Retinal pigment epithelial cell (primary cell): ENCODE results near the gene MSANTD7.
A peak's percentile ranks its signal among the peaks of the same experiment; 100 is the strongest.

Experiments
- DNase-seq: peaks from one replicate; pipeline ENCODE4 v3.0.0-alpha.2; 2010; ENCODE audit warnings: low read depth
- H3K4me3 ChIP-seq: 2 replicates; pipeline ENCODE4 v1.5.1; 2011; ENCODE audit warnings: mild to moderate bottlenecking, low read length, control low read depth, moderate library complexity
- CTCF ChIP-seq: conservative IDR thresholded peaks from 2 replicates; pipeline ENCODE4 v1.5.1; 2011; ENCODE audit warnings: low read depth, low read length, control low read depth, inconsistent platforms

The MSANTD7 gene

GRCh38 chr10:14822879-14823755, 15.0 kb upstream of the MSANTD7 start:
- peak; percentile 80 for TF ChIP-seq CTCF
- no peak overlapping the region for H3K4me3 ChIP-seq
- DNase-seq: no peak

GRCh38 chr10:14823966-14824365, 14.1 kb upstream of the MSANTD7 start:
- H3K4me3 ChIP-seq: no peak overlapping the region
- no peak for DNase-seq
- TF ChIP-seq CTCF: no peak

- no peak for TF ChIP-seq CTCF
- DNase-seq: no peak
- H3K4me3 ChIP-seq: no peak overlapping the region
These were observed 11.9 kb upstream of the MSANTD7 start for GRCh38 chr10:14826076-14826829.

GRCh38 chr10:14833106-14833505, 5.0 kb upstream of the MSANTD7 start:
- TF ChIP-seq CTCF: no peak
- no peak overlapping the region for H3K4me3 ChIP-seq
- DNase-seq: no peak

- TF ChIP-seq CTCF: no peak
- H3K4me3 ChIP-seq: no peak overlapping the region
- no peak for DNase-seq
These were observed 1.9 kb upstream of the MSANTD7 start for GRCh38 chr10:14836208-14836607.

- no peak for TF ChIP-seq CTCF
- H3K4me3 ChIP-seq: peak overlapping the region; percentile 94
- peak; percentile 26 for DNase-seq
These were observed 926 bp upstream of the MSANTD7 start for GRCh38 chr10:14837003-14837756.
